Mucosa of gallbladder (tissue), 1 donor: ENCODE data around the gene IKZF3. TPM values are rescaled to one million over a fixed set of nuclear protein-coding genes. Genes with fewer than 3 reads are reported as not detected.
"Not testable (repeated sequence)": the region's sequence is repeated elsewhere in the genome, so short reads cannot be mapped to it uniquely, and the experiment has no call there.

Source experiments
- DNase-seq: peaks from one replicate; pipeline ENCODE4 v3.0.0-alpha.2; 2020; ENCODE audit warnings: low spot score
- total RNA-seq: library from RNA; stranded (reverse); gene quantifications from one replicate; pipeline ENCODE4 v1.2.1, GENCODE V29; 2021
- donor health status: DM: no; HTN: no; CAD: no.

IKZF3 gene
- total RNA-seq, 1 donor from 2014 or later, result 5.8 TPM

DNA sequence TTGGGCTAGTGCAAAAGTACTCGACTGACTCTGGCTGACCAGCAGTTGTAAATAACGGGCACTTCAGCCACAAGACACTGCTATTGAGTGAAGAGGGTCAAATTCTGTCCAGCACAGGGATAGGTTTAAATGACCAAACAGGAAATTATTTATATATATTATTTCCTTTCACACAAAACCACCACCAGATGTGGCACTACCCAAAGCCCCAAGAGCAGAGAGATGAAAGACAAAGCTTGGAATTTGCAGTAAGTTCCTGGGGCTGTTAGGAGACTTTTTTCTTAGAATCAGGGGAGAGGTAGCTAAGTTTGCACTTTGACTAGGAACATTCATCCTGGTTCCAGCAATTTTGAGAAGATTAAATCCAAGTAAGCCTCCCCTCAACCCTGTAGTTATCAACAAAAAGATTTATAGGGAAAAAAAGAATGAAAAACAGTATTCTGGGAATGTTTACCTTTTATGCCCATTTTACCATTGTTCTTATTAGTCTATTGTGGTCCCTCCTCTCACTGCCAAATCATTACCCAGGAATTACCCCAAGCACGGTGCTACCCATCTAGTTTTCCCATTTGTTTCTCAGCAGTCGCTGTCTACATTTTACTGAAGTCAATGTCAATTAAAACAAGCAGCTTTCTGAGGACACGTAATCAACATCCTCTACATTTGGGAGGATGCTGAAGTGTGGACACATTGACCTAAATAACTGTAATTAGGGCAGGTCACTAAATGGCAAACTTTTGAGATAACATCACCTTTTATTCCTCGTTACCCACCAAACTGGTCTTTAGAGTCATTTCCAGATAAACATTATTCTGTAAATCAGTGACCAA is 82.9 kb downstream of the IKZF3 start:
- DNase-seq, result no peak

DNA sequence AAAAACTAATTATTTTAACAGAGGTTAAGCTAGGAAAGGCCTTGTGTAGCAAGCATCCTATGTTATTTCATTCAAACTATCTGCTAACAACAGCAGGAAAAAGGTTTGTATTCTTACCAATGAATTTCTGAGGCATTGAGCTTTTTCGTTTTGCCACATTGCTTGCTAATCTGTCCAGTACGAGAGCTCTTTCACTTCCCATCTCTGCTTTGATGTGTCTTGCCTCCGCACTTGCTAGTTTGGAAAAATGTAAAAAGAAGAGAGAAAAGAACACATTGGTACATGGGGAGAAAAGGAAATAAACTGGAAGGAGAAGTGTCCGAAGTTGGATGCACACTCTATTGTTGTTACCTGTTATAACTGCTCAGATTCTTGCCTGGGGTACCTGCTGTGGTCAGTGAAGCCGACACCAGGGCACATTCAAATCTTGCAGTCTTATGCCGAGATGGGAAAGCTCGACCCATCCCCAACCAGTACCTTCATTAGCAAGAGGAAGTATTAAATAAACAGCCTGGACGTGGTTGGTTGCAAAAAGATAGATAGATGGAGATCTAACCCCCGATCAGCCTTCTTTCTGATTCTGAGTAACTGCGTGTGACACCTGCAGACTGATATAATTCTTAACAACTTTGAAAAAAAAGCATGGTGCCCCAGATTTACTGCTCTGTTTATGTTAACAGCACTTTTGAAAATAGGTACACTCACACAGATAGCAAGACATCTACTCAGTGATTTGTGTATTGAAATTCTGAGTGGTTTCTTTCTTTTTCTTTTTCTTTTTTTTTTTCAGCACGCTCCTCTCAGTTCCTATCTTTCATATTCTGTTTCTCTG is 86.4 kb downstream of the IKZF3 start:
- no peak for DNase-seq

DNA sequence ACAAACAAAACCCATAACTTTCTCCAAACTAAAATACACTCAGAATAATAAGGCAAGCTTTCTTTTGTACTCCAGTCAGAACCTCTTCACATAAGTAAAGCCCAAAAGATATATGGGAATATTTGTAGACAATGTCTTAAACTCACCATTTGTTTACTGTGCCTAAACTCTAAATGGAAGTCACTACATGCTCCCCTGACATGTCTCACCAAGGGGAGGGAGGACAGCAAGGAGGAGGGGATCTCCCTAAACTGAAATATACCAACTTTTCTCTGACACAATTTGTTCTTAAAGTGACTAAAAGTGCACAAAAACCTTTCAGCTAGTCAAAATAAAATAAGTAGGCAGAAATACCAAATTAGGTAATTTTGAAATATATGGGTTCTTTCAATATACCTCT is 87.9 kb downstream of the IKZF3 start:
- DNase-seq, result no peak

DNA sequence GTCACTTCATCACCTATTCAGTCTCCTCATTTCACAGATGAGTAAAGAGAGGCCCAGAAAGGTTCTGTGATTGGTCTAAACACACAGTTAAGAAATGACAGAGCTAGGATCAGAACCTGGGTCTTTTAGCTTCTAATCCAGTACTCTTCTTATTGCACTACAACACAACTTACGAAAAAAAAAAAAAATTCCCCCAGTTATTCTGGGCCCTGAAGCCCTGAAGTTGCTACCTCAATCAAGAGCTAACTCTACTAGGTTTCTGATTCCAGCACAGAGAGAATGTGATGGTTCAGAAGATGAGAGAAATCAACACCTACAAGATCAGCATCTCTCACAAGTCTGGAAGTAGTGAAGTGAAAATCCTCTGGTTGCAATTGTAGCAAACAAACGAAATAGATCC is 89.1 kb downstream of the IKZF3 start:
- no peak for DNase-seq

DNA sequence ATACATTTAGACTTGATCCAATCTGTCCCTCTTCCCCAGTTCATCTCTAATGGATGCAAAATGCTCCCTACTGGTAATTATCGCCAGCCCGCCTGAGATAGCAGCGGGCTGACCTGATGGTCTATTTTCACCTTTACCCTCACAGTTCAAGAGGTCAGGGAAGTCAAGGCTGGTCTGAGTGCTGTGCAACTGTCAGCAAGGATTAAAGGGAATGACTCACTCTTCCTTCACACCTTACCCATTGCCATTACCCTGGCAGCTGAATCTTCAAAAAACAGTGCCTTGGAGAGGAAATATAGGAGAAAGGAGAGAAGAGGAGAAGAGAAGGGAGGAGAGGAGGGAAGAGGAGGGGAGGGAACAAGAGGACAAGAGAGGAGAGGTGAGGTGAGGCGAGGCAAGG is 90.1 kb downstream of the IKZF3 start:
- no peak for DNase-seq

DNA sequence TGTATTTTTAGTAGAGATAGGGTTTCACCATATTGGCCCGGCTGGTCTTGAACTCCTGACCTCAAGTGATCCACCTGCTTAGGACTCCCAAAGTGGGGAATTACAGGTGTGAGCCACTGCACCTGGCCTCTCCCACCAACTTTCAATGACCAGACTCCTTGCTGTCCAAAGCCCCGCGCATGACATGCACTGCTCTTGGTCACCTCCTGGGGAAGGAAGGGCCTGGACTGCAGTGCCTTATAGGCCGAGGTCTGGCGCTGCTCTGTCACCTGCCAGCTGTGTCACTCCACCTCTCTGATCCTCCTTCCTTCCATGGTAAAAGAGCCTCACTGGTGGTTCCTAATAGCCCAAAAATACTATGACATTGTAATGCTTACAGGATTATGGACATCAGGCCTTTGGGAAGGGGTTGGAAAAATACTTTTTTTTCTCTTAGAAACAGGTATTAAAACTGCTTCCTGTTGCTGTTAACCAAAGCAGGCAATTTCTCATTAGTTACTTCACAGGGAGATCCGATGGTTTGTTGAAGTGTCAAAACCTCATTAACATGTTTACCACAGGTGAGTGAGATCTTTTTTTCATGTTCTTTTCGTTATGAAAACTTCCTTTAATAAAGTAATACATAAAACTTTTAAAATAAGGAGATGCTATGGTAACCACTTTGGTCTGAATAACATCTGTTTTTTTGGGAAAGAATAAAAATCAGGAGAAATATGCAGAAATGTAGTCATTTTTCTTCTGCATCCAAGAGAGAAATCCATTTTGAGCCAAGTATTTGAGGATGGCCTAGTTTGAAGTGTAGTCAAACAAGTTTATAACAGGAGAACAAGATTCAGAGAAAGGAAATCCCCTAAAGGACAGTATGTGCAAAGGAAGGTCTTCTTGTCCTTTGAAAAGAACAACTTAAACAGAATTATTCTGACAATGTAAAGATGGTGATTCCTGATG is 90.9 kb downstream of the IKZF3 start:
- DNase-seq, result no peak

DNA sequence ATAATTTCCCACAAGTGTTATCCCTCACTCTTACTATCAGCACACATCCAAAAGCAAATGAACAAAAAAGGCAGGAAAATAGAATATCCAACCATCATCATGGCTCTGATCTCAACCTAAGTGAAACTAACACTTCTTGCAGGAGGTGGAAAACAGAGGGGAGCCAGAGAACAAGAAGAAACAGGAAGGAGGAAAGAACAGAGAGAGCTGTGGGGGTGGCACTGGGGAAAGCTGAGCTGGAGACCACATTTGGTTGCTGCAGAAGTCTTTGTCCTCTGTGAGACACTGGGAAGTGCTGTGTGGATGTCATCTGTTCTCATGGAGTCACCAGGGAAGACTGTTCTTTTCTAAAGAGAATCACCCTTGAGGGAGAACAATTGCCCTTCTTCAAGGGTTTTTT is 91.7 kb downstream of the IKZF3 start:
- DNase-seq, result no peak

DNA sequence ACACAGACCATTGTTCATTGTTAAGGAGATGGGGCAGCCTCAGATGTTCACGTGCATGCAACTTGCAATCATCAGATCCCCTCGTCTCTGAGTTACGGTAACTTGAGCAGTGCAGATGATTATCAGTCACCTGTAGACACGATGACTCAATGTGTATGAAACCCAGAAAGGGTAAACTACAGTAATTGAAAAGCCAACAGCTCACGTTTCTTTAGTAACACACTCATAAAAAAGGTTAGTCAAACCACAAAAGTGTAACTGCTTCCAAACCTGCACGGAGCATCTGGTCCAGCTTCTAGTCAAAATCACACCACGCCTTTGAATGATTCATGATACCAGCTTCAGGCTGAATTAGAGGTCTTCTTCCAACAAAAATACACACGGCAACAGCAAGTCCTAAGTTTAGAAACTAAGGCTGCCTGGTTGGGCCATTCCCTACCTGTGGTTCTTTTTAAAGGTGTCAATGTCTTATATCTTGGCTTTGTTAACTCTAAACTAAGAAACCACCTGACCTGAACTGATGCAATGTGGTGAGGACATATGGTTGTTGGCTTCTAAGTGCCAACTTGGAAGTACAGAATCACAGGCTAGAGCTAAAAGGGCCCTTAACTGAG is 94.0 kb downstream of the IKZF3 start:
- no peak for DNase-seq

DNA sequence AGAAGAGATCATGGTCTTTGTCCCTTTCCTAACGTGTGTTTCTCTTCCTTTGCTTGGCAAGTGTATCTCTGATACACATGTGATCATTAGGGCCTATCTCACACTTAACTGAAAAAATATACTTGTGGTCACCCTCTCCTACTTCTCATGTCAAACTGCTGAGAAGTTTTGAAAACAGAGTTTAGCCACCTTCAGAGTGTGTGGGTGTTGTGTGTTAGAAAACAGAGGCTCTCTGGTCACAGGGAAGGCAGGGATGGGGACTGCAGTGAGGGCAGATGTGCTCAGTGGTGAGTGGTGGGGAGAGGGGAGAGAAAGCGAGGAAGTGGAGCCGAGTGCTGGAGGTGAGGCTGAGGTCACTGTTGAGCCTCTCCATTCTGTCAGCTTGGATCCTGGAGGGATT is 97.0 kb downstream of the IKZF3 start:
- no peak for DNase-seq

DNA sequence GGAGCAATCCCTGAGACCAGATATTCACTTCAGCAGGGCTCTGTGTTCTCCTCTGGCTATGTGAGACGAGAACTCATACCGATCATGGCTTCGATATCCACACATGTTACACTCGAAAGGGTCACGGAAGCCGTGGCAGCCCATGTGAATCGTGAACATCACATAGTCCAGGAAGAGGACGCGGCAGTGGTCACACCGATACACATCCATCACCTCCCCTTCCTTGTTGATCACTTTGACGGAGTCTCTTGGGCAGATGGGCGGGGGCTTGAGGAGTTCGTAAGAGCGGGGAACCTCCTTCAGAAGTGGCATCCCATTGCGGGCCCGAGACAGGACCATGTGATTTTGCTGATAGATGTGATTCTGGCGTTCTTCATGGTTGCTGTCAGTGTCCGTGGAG is 98.3 kb downstream of the IKZF3 start:
- DNase-seq, result no peak

DNA sequence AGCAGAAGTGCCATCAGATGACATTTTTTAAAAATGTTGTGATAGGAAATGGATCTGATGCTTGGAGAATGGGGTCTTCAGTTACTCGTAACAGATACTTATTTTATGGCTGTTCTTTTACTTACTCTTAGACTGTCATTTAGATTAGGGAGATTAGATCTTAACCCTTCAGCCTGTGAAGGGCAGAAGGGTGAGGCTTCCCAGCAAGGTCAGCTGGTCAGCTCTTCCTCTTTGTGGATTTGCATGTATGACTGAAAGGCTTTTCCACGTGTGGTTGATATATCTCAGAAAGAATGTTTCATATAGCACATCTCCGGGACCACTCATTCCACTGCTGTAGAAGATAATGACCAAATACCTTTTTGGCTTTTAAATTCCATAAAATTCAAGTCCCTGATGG is 98.9 kb downstream of the IKZF3 start:
- no peak for DNase-seq

DNA sequence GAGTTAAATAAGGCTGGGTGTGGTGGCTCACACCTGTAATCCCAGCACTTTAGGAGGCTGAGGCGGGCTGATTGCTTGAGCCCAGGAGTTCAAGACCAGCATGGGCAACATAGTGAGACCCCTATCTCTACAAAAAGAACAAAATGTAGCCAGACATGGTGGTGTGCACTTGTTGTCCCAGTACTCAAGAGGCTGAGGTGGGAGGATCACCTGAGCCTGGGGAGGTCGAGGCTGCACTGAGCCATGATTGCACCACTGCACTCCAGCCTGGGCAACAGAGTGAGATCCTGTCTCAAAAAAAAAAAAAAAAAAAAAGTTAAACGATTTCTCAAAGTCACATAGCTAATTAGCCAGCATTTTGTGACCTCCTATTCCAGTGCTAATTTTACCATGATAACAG is 99.9 kb downstream of the IKZF3 start:
- not testable (repeated sequence) for DNase-seq

DNA sequence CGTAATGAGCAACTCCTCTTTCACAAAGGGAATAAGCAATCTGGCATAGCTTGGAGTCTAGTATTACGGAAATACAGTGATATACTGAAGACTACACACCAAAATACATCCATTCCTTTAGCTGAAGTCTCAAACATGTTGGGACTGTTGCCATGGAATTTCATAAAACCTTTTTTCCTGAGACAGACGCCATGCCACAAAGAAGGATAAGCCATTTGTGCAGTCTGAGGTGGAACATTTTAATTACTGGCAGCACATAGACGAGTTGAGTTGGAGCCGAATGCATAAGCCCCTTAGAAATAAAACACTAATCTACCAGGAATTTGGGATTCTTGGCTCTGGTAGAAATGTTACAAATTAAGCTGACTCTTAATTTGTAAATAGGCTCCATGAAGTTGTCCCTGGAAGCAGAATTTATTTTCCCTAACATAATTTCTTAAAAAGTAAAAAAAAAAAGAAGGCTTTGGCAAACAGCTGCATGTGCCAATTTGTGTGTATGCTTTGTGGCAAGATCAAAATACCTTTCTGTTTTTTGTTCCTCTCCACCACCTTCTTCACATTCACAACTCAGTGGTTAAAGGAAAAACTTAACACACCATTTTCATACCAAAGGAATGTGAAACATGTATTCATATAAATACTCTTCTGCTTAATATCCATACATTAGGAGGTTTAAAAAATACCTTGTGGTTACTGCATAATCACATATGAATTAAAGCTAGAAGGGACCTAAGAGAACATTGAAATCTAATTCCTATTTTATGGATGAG is 100.9 kb downstream of the IKZF3 start:
- DNase-seq, result no peak

DNA sequence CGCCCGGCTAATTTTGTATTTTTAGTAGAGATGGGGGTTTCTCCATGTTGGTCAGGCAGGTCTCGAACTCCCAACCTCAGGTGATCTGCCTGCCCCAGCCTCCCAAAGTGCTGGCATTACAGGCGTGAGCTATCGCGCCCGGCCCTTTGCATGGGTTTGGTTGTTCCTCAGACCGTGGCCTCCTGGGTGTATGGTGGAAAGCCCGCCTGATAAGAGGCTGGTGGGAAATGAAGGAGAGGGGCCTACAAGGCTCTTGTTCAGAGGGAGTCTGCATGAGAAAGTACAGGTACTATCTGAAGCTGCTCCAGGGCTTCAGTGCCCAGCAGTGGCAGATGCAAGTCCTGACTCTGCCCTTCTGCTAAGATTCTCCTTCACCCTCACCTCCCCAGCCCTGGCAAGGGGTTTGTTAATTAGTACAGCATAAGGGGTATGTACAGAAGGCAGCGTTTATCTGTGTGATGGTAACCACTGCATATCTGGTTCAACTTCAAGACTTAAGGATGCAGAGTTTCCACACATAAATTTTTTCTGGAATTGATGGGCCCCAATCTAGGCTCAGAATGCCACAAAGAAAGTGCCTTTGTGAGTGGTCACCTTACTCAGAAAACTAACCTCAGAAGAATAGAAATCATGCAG is 102.1 kb downstream of the IKZF3 start:
- DNase-seq, result no peak

DNA sequence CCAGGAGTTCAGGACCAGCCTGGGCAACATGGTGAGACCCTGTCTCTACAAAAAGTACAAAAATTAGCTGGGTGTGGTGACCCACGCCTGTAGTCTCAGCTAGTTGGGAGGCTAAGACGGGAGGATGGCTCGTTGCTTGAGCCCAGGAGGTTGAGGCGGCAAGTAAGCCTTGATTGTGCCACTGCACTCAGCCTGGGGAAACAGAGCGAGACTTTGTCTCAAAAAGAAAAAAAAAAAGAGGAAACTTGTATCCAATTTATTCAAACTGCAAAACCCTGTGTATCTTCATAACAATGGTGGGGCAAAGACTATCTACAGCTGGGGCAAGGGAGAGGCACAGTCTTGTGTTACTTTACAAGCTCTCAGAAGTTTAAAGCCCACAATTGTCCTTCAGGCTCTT is 104.9 kb downstream of the IKZF3 start:
- no peak for DNase-seq

DNA sequence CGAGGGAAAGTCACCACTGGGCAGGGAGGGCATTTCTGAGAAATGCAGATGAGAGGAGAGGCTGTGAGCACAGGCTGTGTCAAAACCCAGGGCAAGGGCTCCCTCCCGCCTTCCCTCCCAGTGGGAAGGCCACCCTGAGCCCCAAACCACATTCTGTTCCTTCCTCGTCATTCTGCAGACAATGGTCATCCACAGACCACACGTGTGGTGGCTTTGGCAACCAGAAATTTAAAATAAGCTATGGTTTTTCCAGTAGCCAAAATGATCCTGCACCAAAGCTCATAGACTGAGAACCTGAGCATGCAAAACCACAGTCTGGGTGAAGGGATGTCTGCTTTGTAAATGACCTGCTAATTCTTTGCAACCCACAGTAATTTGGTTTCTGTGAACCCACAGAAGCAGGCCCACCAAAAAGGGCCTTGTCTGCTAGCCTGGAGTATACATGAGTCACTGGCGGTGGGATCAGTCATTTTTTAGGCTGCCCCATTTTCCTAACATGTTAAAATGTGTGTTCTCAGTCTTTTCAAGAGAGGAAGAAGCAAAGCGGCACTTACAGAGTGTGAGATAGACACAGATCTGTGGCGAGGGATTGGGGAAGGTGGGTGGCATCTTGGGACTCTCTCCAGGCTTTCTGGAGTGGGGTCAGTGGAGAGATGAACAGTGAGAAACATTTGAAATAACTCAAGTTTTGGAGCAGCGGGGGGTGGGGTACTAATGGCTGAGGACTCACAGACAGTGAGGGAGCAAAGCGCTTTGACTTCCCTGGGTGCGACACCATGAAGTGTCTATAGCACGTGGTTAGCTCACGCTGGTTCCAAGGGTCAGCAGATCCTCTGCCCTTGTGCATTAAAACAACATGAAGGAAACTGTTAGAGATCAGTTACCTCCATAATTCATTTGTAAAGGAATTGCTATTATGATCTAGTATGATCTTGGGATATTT is 105.9 kb downstream of the IKZF3 start:
- DNase-seq, result no peak

DNA sequence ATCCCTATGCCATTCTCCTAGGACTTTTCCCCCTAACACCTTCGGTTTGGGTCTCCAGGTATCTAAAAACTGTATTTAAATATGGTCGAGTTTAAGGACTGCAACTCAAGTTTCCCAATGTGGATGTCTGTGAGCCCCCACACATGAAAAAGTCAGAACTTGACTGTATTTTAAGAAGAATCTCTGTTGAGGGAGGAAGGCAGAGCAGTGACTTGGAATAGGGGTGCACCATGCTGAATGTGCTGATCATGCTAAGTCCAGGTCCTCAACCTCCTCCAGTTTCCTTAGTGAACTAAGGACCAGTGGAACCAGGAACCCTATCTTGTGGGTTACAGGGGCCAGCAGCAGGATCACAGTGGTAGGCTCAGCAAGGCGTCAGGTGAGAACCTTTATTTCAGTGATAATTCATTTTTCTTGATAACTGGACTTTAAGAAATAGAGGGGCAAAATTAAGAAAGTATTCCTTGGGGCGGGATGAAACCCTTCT is 106.9 kb downstream of the IKZF3 start:
- no peak for DNase-seq

DNA sequence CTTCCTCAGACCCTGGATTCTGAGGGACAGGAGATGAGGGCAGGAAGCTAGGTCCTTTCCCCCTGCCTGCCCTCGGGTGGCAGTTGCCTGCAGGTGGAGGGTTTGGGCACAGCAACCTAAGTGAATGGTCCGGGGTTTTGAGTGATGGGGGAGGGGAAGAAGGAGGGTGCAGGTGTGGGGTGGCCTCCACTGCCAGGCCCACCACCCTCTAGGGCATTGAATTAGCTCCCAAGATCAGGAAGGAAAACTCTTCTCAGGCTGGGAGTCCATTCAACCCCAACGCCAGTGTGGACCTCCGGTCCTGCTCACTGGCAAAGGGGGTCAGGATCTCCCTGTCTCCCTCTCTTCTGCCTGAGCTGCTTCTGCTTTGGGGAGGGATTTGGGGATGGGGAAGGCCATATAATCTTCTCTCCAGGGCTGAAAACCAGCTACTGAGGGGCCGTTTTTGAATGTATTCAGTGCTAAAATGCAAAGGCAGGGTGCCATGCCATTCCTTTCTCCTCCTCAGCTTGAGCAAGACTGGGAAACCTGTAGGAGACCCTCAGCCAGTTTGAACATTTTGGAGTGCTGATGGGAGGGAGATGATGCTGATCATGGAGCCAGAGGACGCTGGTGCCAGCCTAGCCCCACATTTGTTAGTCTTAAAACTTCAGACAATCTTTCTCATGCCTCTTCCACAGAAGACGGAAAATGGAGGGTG is 107.6 kb downstream of the IKZF3 start:
- DNase-seq, result no peak
